ENCODE measurements around the gene AIPL1.

DNA sequence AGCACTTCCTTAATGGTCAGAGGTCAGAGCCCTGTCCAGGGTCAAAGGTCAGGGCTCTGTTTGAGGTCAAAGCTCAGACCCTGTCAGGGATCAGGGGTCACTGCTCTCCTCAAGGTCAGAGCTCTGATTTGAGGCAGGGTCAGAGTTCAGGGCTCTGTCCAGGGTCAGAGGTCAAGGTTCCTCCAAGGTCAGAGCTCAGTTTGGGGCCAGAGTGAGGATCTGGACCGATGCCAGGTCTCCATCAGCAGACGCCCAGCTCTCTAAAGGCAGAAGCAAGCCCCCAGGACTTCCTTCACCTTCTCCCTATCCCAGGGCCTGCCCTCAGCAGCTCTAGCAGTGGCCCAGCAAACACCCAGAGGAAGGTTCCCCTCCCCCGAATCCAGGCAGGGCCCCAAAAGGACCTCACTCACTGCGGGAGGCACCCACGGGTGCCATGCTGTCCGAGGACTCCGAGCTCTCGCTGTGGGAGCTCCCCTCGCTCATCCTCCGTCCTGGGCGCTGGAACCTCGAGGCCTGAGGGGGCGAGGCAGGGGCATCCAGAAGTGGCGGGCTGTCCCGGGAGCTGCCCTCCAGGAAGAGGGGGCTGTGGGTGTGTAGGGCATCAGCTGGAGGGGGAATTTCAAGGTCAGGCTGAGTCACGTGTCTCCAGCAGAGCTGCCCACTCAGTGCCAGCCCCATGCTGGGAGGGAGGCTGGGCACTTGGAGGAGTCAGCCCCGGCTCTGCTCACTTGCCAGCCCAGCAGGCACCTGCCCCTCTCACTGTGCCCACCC is 36.0 kb upstream of the AIPL1 start:
- TF ChIP-seq EZH2phosphoT487 (conservative IDR thresholded peaks at IDR 0.05; ENCODE audit: low read length), result no peak
- TF ChIP-seq, protein P1, sequence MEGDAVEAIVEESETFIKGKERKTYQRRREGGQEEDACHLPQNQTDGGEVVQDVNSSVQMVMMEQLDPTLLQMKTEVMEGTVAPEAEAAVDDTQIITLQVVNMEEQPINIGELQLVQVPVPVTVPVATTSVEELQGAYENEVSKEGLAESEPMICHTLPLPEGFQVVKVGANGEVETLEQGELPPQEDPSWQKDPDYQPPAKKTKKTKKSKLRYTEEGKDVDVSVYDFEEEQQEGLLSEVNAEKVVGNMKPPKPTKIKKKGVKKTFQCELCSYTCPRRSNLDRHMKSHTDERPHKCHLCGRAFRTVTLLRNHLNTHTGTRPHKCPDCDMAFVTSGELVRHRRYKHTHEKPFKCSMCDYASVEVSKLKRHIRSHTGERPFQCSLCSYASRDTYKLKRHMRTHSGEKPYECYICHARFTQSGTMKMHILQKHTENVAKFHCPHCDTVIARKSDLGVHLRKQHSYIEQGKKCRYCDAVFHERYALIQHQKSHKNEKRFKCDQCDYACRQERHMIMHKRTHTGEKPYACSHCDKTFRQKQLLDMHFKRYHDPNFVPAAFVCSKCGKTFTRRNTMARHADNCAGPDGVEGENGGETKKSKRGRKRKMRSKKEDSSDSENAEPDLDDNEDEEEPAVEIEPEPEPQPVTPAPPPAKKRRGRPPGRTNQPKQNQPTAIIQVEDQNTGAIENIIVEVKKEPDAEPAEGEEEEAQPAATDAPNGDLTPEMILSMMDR (IDR thresholded peaks at IDR 0.05; ENCODE audit: insufficient read depth, low read length, poor library complexity, severe bottlenecking), result no peak
